ENCODE results near the gene IKBKE. TPM values are rescaled to one million over a fixed set of nuclear protein-coding genes. Genes with fewer than 3 reads are reported as not detected.

Gene IKBKE
- polyA plus RNA-seq, 3 donors: 4.1 to 5.7 (median 5.6) TPM

- no peak for DNase-seq (ENCODE audit: extremely low read depth in 1 of 11, low read depth in 9 of 11, low spot score in 4 of 11)
These were observed 51.6 kb downstream of the IKBKE start for GRCh38 chr1:206521694-206522402.

GRCh38 chr1:206524739-206525364 lies 54.6 kb downstream of the IKBKE start:
- DNase-seq (ENCODE audit: extremely low read depth in 1 of 11, low read depth in 9 of 11, low spot score in 4 of 11): no peak

GRCh38 chr1:206526064-206526911 lies 56.0 kb downstream of the IKBKE start:
- DNase-seq (ENCODE audit: extremely low read depth in 1 of 11, low read depth in 9 of 11, low spot score in 4 of 11): no peak

GRCh38 chr1:206529425-206529824 lies 59.1 kb downstream of the IKBKE start:
- DNase-seq (ENCODE audit: extremely low read depth in 1 of 11, low read depth in 9 of 11, low spot score in 4 of 11): no peak

GRCh38 chr1:206532368-206532767 lies 62.1 kb downstream of the IKBKE start:
- DNase-seq (ENCODE audit: extremely low read depth in 1 of 11, low read depth in 9 of 11, low spot score in 4 of 11): no peak

GRCh38 chr1:206534552-206534951 lies 64.3 kb downstream of the IKBKE start:
- DNase-seq (ENCODE audit: extremely low read depth in 1 of 11, low read depth in 9 of 11, low spot score in 4 of 11): no peak

GRCh38 chr1:206535853-206536188 lies 65.5 kb downstream of the IKBKE start:
- no peak for DNase-seq (ENCODE audit: extremely low read depth in 1 of 11, low read depth in 9 of 11, low spot score in 4 of 11)

- no peak for DNase-seq (ENCODE audit: extremely low read depth in 1 of 11, low read depth in 9 of 11, low spot score in 4 of 11)
These were observed 66.9 kb downstream of the IKBKE start for GRCh38 chr1:206537141-206537540.

GRCh38 chr1:206538086-206538770 lies 68.0 kb downstream of the IKBKE start:
- DNase-seq (ENCODE audit: extremely low read depth in 1 of 11, low read depth in 9 of 11, low spot score in 4 of 11): no peak

GRCh38 chr1:206538901-206539640 lies 68.8 kb downstream of the IKBKE start:
- DNase-seq (ENCODE audit: extremely low read depth in 1 of 11, low read depth in 9 of 11, low spot score in 4 of 11): no peak

GRCh38 chr1:206540044-206540780 lies 69.9 kb downstream of the IKBKE start:
- no peak for DNase-seq (ENCODE audit: extremely low read depth in 1 of 11, low read depth in 9 of 11, low spot score in 4 of 11)

- no peak for DNase-seq (ENCODE audit: extremely low read depth in 1 of 11, low read depth in 9 of 11, low spot score in 4 of 11)
These were observed 71.1 kb downstream of the IKBKE start for GRCh38 chr1:206541236-206541833.

- DNase-seq (ENCODE audit: extremely low read depth in 1 of 11, low read depth in 9 of 11, low spot score in 4 of 11): peak in 6 of 11 donors; percentile 59 to 71 (median 62)
These were observed 74.4 kb downstream of the IKBKE start for GRCh38 chr1:206544562-206545257.

- DNase-seq (ENCODE audit: extremely low read depth in 1 of 11, low read depth in 9 of 11, low spot score in 4 of 11): no peak
These were observed 75.1 kb downstream of the IKBKE start for GRCh38 chr1:206545351-206545750.
